HEK293T (cell line): ENCODE measurements around the gene SLC13A4.

ENCODE experiments used
- CTCF ChIA-PET: fragments of 350-600 bp; formaldehyde crosslinking; extraction: SDS; loops from one replicate; lab custom pipeline; 2021; ENCODE audit warnings: antibody characterized with exemption, inconsistent platforms; lab: Yijun Ruan, JAX
- POLR2A ChIA-PET: fragments of 350-600 bp; formaldehyde crosslinking; extraction: SDS; loops from one replicate; lab custom pipeline; 2020; ENCODE audit warnings: antibody characterized with exemption, inconsistent platforms; lab: Yijun Ruan, JAX
- DNase-seq: peaks from one replicate; pipeline ENCODE4 v3.0.0; 2012; ENCODE audit warnings: mixed read lengths; ENCODE audit errors: extremely low spot score
- ARNT ChIP-seq: fragments of 450-650 bp; IDR thresholded peaks from 2 replicates; pipeline ENCODE4 v1.6.1; 2017; ENCODE audit warnings: mild to moderate bottlenecking
- BHLHE40 ChIP-seq: fragments of 450-650 bp; IDR thresholded peaks from 2 replicates; pipeline ENCODE4 v1.6.1; 2016; ENCODE audit warnings: mild to moderate bottlenecking, moderate library complexity, borderline replicate concordance
- CTBP1 ChIP-seq: fragments of 450-650 bp; IDR thresholded peaks from 2 replicates; pipeline ENCODE4 v1.6.1; 2016; ENCODE audit warnings: borderline replicate concordance
- ELF4 ChIP-seq: fragments of 450-650 bp; IDR thresholded peaks from 2 replicates; pipeline ENCODE4 v1.6.1; 2017; ENCODE audit warnings: antibody characterized with exemption
- FOXA1 ChIP-seq: fragments of 450-650 bp; IDR thresholded peaks from 2 replicates; pipeline ENCODE4 v1.6.1; 2016; ENCODE audit warnings: mild to moderate bottlenecking
- FOXK2 ChIP-seq: fragments of 450-650 bp; IDR thresholded peaks from 2 replicates; pipeline ENCODE4 v1.6.1; 2016; ENCODE audit warnings: mild to moderate bottlenecking
- FOXM1 ChIP-seq: fragments of 450-650 bp; IDR thresholded peaks from 2 replicates; pipeline ENCODE4 v1.6.1; 2017; ENCODE audit warnings: mild to moderate bottlenecking, borderline replicate concordance
- HDGF ChIP-seq: fragments of 450-650 bp; IDR thresholded peaks from 2 replicates; pipeline ENCODE4 v1.6.1; 2017; ENCODE audit warnings: antibody characterized with exemption, borderline replicate concordance
- L3MBTL2 ChIP-seq: fragments of 450-650 bp; conservative IDR thresholded peaks from 2 replicates; pipeline ENCODE4 v1.6.1; 2016; ENCODE audit warnings: mild to moderate bottlenecking
- LEF1 ChIP-seq: fragments of 450-650 bp; IDR thresholded peaks from 2 replicates; pipeline ENCODE4 v1.6.1; 2017; ENCODE audit warnings: mild to moderate bottlenecking, borderline replicate concordance
- NFRKB ChIP-seq: fragments of 450-650 bp; IDR thresholded peaks from 2 replicates; pipeline ENCODE4 v1.6.1; 2016; ENCODE audit warnings: mild to moderate bottlenecking, moderate library complexity
- SP1 ChIP-seq: fragments of 450-650 bp; IDR thresholded peaks from 2 replicates; pipeline ENCODE4 v1.6.1; 2017
- SUZ12 ChIP-seq: fragments of 450-650 bp; IDR thresholded peaks from 2 replicates; pipeline ENCODE4 v1.6.1; 2016; ENCODE audit warnings: mild to moderate bottlenecking
- TARDBP ChIP-seq: fragments of 450-650 bp; IDR thresholded peaks from 2 replicates; pipeline ENCODE4 v1.6.1; 2016
- ZNF384 ChIP-seq: fragments of 450-650 bp; IDR thresholded peaks from 2 replicates; pipeline ENCODE4 v1.6.1; 2016
- TF ChIP-seq, protein P1 (sequence below): fragments of 450-650 bp; IDR thresholded peaks from 2 replicates; pipeline ENCODE4 v1.6.1; 2016

SLC13A4 gene

DNA sequence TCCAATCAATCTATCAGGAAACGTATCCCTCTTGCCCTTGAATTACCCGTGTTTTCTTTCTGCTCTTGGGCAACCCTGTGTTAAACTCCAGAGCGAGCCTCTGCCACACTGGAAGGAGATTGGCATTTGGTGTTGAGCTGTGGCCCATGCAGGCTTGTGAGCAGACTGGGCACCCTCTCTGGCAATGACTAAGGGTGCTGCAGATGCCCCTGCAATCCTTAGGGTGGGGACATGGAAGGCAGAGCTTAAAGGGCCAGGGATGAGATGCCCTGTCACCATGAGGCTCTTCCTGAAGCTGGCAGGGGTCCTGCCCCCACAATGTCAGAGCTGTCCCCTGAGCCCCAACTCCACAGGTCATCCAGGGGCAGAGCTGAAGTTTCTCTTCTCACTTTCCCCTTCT is 40.1 kb upstream of the SLC13A4 start:
- TF ChIP-seq, protein P1, sequence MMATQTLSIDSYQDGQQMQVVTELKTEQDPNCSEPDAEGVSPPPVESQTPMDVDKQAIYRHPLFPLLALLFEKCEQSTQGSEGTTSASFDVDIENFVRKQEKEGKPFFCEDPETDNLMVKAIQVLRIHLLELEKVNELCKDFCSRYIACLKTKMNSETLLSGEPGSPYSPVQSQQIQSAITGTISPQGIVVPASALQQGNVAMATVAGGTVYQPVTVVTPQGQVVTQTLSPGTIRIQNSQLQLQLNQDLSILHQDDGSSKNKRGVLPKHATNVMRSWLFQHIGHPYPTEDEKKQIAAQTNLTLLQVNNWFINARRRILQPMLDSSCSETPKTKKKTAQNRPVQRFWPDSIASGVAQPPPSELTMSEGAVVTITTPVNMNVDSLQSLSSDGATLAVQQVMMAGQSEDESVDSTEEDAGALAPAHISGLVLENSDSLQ, result no peak
- no peak for TF ChIP-seq FOXA1
- no peak for TF ChIP-seq SUZ12
- TF ChIP-seq FOXM1, result no peak
- no peak for TF ChIP-seq TARDBP
- no peak for TF ChIP-seq CTBP1
- TF ChIP-seq FOXK2, result no peak
- TF ChIP-seq HDGF, result no peak
- DNase-seq, result no peak
- CTCF ChIA-PET, result interaction anchor here (0.7 to 1.4 kb wide), 2 partner anchors 9 to 105 kb away, joined by 3 to 4 read pairs; partner anchors contain the start of gene STMP1
- POLR2A ChIA-PET, result no interaction called here

DNA sequence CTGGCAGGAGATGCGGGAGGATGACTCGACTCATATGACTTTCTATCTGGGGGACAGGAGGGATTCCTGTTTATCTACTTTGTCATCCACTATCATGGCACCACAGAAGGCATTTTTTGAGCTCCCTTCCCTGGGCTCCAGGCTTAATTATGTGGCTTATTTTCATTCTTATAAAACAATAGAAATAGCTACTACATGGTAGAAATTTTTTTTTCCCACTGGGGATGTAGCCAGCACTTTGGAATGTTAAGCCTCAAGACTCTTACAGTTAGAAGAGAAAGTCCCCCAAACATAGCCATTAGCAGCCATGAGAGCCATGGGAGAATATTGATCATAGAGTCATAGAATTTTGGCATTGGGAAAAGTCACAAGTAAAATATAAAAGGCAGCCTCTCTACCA is 35.3 kb upstream of the SLC13A4 start:
- ChIA-PET CTCF (interaction anchor here (0.6 kb wide), 1 partner anchor 286 kb away, joined by 3 read pairs; no protein-coding TSS in a partner anchor), POLR2A (no interaction called here)
- TF ChIP-seq CTBP1, result no peak
- no peak for TF ChIP-seq SP1
- TF ChIP-seq ARNT, result no peak
- no peak for TF ChIP-seq ELF4
- TF ChIP-seq FOXK2, result no peak
- TF ChIP-seq SUZ12, result no peak
- no peak for TF ChIP-seq L3MBTL2
- TF ChIP-seq FOXA1, result no peak
- no peak for TF ChIP-seq BHLHE40
- no peak for TF ChIP-seq TARDBP
- TF ChIP-seq NFRKB, result no peak
- no peak for TF ChIP-seq ZNF384
- TF ChIP-seq, protein P1, result no peak
- no peak for TF ChIP-seq HDGF
- TF ChIP-seq LEF1, result no peak
- no peak for TF ChIP-seq FOXM1
- DNase-seq, result no peak

DNA sequence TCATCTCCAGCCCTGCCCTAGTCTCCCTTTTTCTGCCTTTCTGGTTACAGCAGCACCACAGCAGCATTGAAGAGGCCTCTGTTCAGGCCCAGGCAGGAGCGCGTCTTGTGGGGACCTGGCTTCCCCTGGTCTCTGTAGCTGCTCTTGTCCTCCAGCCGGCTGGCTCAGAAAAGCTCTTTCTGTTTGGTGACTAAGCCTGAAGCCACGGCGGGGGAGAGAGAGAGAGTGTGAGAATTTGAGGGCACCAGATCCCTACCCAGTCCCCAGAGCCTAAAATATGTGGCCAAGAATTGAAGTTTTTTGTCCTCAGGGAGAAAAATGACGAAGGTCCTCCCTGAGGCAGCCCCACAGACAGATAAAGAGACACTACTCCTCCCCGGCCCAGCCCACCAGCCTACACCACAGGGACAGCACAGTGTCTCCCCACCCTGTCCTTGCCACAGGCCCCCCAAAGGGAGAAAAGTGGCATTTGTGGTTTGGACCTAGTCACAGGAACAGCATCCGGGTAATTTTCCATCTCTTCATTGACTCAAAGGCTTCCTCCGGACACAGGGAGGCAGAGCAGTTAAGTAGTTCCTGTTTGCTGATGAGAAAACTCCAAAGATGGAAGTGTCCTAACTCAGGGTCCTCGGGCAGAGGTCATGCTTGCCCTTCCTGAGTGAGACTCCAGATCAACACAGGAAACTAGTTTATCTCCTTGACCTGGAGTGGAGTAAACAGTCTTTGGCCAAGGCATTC is 33.9 kb upstream of the SLC13A4 start:
- POLR2A ChIA-PET, result no interaction called here
- TF ChIP-seq CTBP1 (no peak), LEF1 (no peak), ARNT (no peak)
- TF ChIP-seq, protein P1, result no peak
- CTCF ChIA-PET, result no interaction called here
- no peak for DNase-seq

DNA sequence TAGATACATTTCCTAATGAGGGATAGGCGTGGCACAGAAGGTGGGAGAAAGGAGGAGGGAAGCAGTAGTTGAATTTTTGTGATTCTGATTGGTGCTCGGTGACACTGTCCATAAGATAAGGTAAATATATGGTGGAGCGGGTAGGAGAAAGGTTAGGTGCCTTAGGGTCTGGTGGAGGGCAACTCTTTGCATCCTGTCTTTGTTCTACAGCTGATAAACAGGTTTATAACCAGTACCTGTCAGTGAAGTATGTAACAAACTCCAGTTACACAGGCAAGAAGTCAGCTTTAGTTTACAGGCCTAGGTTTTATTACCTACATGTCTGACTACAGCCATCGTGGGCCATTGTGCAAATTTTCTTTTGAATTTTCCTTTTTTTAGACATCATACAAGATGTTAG is 31.5 kb upstream of the SLC13A4 start:
- ChIA-PET CTCF (no interaction called here), POLR2A (no interaction called here)
- TF ChIP-seq HDGF (no peak), BHLHE40 (no peak), ZNF384 (no peak), NFRKB (no peak), FOXK2 (no peak), SP1 (no peak), ELF4 (no peak), SUZ12 (no peak), CTBP1 (no peak), ARNT (no peak), LEF1 (no peak), FOXM1 (no peak), L3MBTL2 (no peak), FOXA1 (no peak), TARDBP (no peak)
- TF ChIP-seq, protein P1, result no peak
- DNase-seq, result no peak

DNA sequence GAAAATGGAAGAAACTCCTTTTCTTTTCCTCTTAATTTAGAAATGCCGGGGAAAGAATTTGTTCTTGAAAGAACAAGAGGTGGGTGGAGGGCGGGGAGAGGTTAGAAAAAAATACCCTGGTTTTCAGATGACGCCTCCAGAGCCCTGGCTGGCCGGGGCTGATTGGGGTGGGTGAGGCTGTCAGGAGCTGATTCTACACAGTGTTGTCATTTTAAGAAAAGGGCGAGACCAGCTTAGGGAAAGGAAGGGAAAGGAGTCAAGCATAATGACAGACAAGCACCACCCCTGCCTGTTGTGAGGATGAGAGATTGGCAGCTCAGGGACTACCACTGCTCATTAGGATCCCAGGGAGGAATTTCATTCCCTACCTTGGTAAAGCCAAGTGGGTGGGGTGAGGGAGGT is 30.5 kb upstream of the SLC13A4 start:
- CTCF ChIA-PET, result no interaction called here
- no peak for DNase-seq
- TF ChIP-seq L3MBTL2 (no peak), CTBP1 (no peak), SP1 (no peak)
- POLR2A ChIA-PET, result no interaction called here

DNA sequence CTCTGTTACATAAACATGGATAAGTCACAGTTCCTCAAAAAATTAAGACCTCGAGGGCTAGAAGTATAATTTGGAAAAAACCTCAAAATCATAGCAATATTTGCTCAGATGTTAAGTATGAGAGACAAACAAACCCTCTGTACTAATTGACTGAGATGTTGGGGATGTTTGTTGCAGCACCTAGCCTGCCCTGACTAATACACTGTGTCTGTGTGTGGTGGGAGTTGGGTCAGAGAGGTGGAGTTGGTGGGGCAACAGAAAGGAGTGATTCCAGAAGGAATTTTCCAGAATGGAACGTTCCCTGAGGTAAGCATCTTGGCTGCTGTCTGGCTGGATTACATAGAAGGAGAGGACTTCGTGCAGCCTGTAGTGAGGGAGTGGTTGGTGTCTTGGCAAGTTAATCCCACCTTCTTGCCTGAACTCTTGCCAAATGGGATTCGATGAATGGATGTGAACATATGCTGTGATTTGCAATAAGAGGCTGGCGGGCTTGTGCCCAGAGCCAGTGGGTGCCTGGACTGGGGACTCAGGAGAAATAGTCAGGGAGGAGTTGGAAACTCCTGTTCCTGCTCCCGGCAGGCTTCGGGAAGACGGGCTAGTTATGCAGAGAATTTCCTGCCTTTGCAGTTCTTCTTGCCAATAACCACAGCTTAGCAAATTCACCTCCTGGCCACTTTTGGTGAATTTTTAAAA is 29.9 kb upstream of the SLC13A4 start:
- DNase-seq, result no peak
- POLR2A ChIA-PET, result no interaction called here
- CTCF ChIA-PET, result no interaction called here
- TF ChIP-seq NFRKB (no peak), ELF4 (no peak), SP1 (no peak), FOXK2 (no peak), HDGF (no peak), LEF1 (no peak), CTBP1 (no peak), L3MBTL2 (no peak), ARNT (no peak), SUZ12 (no peak), BHLHE40 (no peak), ZNF384 (no peak), FOXM1 (no peak)
- TF ChIP-seq, protein P1, result no peak
